Type B pancreatic cell (in vitro differentiated cells): Measurements from ENCODE around the gene SMARCA4. TPM values are rescaled to one million over a fixed set of nuclear protein-coding genes. Genes with fewer than 3 reads are reported as not detected.
"Not testable (repeated sequence)": the region's sequence is repeated elsewhere in the genome, so short reads cannot be mapped to it uniquely, and the experiment has no call there.

Experiments used
- DNase-seq: peaks from one replicate; pipeline ENCODE4 v3.0.0; 2021; ENCODE audit warnings: mixed read lengths; ENCODE audit not compliant: unreplicated experiment; ENCODE audit errors: extremely low spot score
- H3K27ac Mint-ChIP-seq: 2 replicates; pipeline ENCODE4 v1.8.0; 2021; ENCODE audit warnings: mild to moderate bottlenecking, mixed read lengths
- H3K27me3 Mint-ChIP-seq: 2 replicates; pipeline ENCODE4 v1.8.0; 2021; ENCODE audit warnings: mixed read lengths
- H3K36me3 Mint-ChIP-seq: 2 replicates; pipeline ENCODE4 v1.8.0; 2021; ENCODE audit warnings: mixed read lengths
- H3K4me1 Mint-ChIP-seq: one replicate; pipeline ENCODE4 v1.8.0; 2021; ENCODE audit warnings: mixed read lengths; ENCODE audit not compliant: unreplicated experiment
- H3K4me3 Mint-ChIP-seq: 2 replicates; pipeline ENCODE4 v1.8.0; 2021; ENCODE audit warnings: mild to moderate bottlenecking, mixed read lengths
- H3K9me3 Mint-ChIP-seq: 2 replicates; pipeline ENCODE4 v1.8.0; 2021; ENCODE audit warnings: mixed read lengths
- total RNA-seq: library from RNA; stranded (reverse); gene quantifications from 2 replicates; pipeline ENCODE4 v1.2.1, GENCODE V29; 2021; ENCODE audit warnings: low replicate concordance
- TF ChIP-seq, protein P1 (sequence below): fragments of 200-600 bp; sonication (generic); conservative IDR thresholded peaks from 2 replicates; pipeline ENCODE4 v1.5.0; 2021; ENCODE audit warnings: antibody characterized with exemption, mild to moderate bottlenecking

SMARCA4 gene
- total RNA-seq, 1 donor from 2014 or later = 244 TPM

DNA sequence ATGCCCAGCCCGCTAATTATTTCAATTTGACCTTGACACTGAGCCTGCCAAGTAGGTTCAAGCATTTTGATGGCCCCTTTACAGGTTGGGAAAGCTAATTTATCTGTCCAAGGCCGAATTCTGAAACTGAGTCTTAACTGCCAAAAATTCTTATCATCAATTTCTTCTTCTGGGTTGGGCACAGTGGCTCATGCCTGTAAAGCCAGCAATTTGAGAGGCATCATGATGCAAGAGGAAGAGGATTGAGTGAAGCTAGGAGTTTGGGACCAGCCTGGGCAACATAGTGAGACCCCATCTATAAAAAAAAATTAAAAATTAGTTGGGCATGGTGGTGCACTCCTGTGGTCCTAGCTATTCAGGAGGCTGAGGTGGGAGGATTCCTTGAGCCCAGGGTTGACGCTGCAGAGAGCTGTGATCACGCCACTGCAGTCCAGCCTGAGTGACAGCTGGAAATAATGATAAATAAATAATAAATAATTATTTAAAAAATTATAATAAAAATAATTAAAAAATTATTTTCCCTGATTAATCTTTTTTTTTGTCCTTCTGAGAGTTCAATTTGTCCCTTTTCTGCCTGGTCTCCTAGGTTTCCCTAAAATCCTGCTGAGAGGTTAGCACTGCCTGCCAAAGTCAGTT is 127.2 kb downstream of the SMARCA4 start:
- peaks cover 16% of the 10 kb centered on the region for H3K4me1 Mint-ChIP-seq
- H3K27me3 Mint-ChIP-seq = no peaks in the 10 kb centered on the region

DNA sequence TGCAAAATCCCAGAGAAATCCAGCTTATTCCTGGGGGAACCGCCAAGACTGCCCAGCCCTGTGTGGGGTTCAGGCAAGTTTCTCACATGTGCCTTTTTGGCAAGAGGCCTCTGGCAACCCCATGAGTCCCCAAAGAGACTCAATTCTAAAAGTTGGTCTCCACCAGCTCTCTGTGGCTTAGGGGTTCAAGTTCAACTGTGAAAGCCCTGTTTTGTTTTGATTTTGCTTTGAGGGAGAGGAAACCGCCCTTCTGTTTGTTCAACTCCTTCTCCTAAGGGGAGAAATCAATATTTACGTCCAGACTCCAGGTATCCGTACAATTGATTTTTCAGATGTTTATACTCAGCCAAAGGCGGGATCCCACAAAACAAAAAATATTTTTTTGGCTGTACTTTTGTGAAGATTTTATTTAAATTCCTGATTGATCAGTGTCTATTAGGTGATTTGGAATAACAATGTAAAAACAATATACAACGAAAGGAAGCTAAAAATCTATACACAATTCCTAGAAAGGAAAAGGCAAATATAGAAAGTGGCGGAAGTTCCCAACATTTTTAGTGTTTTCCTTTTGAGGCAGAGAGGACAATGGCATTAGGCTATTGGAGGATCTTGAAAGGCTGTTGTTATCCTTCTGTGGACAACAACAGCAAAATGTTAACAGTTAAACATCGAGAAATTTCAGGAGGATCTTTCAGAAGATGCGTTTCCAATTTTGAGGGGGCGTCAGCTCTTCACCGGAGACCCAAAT is 127.8 kb downstream of the SMARCA4 start:
- DNase-seq = no peak
- no peaks in the 10 kb centered on the region for H3K36me3 Mint-ChIP-seq
- TF ChIP-seq, protein P1, sequence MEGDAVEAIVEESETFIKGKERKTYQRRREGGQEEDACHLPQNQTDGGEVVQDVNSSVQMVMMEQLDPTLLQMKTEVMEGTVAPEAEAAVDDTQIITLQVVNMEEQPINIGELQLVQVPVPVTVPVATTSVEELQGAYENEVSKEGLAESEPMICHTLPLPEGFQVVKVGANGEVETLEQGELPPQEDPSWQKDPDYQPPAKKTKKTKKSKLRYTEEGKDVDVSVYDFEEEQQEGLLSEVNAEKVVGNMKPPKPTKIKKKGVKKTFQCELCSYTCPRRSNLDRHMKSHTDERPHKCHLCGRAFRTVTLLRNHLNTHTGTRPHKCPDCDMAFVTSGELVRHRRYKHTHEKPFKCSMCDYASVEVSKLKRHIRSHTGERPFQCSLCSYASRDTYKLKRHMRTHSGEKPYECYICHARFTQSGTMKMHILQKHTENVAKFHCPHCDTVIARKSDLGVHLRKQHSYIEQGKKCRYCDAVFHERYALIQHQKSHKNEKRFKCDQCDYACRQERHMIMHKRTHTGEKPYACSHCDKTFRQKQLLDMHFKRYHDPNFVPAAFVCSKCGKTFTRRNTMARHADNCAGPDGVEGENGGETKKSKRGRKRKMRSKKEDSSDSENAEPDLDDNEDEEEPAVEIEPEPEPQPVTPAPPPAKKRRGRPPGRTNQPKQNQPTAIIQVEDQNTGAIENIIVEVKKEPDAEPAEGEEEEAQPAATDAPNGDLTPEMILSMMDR = no peak
- no peaks in the 10 kb centered on the region for H3K27me3 Mint-ChIP-seq
- H3K4me3 Mint-ChIP-seq = peak overlapping the region; percentile 90
- no peaks in the 10 kb centered on the region for H3K9me3 Mint-ChIP-seq
- peak overlapping the region; percentile 94 for H3K27ac Mint-ChIP-seq
- peaks cover 16% of the 10 kb centered on the region for H3K4me1 Mint-ChIP-seq

More for the DNA sequence above, 127.2 kb downstream of the SMARCA4 start:
- Mint-ChIP-seq H3K27ac (peak overlapping the region; percentile 94), H3K9me3 (no peaks in the 10 kb centered on the region), H3K36me3 (no peaks in the 10 kb centered on the region), H3K4me3 (peak overlapping the region; percentile 90)
- TF ChIP-seq, protein P1 = no peak
- DNase-seq = no peak

DNA sequence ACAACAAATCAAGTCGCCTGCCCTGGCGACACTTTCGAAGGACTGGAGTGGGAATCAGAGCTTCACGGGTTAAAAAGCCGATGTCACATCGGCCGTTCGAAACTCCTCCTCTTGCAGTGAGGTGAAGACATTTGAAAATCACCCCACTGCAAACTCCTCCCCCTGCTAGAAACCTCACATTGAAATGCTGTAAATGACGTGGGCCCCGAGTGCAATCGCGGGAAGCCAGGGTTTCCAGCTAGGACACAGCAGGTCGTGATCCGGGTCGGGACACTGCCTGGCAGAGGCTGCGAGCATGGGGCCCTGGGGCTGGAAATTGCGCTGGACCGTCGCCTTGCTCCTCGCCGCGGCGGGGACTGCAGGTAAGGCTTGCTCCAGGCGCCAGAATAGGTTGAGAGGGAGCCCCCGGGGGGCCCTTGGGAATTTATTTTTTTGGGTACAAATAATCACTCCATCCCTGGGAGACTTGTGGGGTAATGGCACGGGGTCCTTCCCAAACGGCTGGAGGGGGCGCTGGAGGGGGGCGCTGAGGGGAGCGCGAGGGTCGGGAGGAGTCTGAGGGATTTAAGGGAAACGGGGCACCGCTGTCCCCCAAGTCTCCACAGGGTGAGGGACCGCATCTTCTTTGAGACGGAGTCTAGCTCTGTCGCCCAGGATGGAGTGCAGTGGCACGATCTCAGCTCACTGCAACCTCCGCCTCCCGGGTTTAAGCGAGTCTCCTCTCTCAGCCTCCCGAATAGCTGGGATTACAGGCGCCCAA is 128.6 kb downstream of the SMARCA4 start, which contains the start of gene LDLR:
Gene LDLR, plus strand, starts transcription at position 210 of the 760 bp plus-strand sequence. Its CDS starts 86 bp downstream, at position 296.
- peaks cover 13% of the 10 kb centered on the region for H3K4me1 Mint-ChIP-seq
- H3K27ac Mint-ChIP-seq = peak within 1 kb of the TSS; percentile 94
- TF ChIP-seq, protein P1 = no peak
- H3K9me3 Mint-ChIP-seq = no peaks in the 10 kb centered on the region
- H3K36me3 Mint-ChIP-seq = no peaks in the 10 kb centered on the region
- DNase-seq = peak; percentile 82
- H3K4me3 Mint-ChIP-seq = peak within 1 kb of the TSS; percentile 90
- H3K27me3 Mint-ChIP-seq = no peaks in the 10 kb centered on the region

DNA sequence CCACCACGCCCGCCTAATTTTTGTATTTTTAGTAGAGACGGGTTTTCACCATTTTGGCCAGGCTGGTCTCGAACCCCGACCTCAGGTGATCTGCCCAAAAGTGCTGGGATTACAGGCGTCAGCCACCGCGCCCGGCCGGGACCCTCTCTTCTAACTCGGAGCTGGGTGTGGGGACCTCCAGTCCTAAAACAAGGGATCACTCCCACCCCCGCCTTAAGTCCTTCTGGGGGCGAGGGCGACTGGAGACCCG is 129.1 kb downstream of the SMARCA4 start:
- DNase-seq = peak; percentile 74
- H3K36me3 Mint-ChIP-seq, H3K27me3 Mint-ChIP-seq, H3K9me3 Mint-ChIP-seq: not testable (repeated sequence)
- Mint-ChIP-seq H3K4me3 (peak overlapping the region; percentile 90), H3K27ac (peak overlapping the region; percentile 94), H3K4me1 (peaks cover 18% of the 10 kb centered on the region)

DNA sequence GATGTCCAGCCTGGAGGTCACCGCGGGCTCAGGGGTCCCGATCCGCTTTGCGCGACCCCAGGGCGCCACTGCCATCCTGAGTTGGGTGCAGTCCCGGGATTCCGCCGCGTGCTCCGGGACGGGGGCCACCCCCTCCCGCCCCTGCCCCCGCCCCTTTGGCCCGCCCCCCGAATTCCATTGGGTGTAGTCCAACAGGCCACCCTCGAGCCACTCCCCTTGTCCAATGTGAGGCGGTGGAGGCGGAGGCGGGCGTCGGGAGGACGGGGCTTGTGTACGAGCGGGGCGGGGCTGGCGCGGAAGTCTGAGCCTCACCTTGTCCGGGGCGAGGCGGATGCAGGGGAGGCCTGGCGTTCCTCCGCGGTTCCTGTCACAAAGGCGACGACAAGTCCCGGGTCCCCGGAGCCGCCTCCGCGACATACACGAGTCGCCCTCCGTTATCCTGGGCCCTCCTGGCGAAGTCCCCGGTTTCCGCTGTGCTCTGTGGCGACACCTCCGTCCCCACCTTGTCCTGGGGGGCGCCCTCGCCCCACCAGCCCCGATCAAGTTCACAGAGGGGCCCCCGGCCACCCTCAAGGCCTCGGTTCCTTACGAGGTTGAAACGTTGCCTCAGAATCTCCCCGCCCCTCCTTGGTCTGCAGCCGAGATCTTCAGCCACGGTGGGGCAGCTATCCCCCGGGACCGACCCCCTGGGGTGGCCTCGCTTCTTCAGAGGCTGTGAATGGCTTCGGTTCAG is 129.6 kb downstream of the SMARCA4 start:
- Mint-ChIP-seq H3K27me3 (no peaks in the 10 kb centered on the region), H3K36me3 (peaks cover 4% of the 10 kb centered on the region), H3K4me1 (peaks cover 20% of the 10 kb centered on the region), H3K27ac (peak overlapping the region; percentile 94), H3K4me3 (peak overlapping the region; percentile 90), H3K9me3 (no peaks in the 10 kb centered on the region)
- TF ChIP-seq, protein P1 = no peak
- peak; percentile 95 for DNase-seq
